Ovary (tissue), 3 donors: Measurements from ENCODE around the gene GIMAP8.

Experiments
- CTCF ChIP-seq, 3 donors: fragments of 450-650 bp in 2 of 3; fragments of 200-600 bp in 1 of 3; IDR thresholded peaks; one replicate each; pipeline versions ENCODE4 v1.5.1 to v1.8.0; 2016 to 2022; ENCODE audit warnings: antibody characterized with exemption in 3 of 3, mild to moderate bottlenecking in 1 of 3
- EP300 ChIP-seq: sonication (generic); formaldehyde crosslinking; IDR thresholded peaks from one replicate; pipeline ENCODE4 v1.6.1; 2017; ENCODE audit warnings: antibody characterized with exemption
- donor health status: DM: no; HTN: no; CAD: no.

GRCh38 chr7:150487625-150488024 is 37.2 kb downstream of the GIMAP8 start:
- TF ChIP-seq CTCF (IDR thresholded peaks at IDR 0.05) (no peak), EP300 (no peak)
